H1 (cell line): ENCODE data around the gene MYNN. TPM values are rescaled to one million over a fixed set of nuclear protein-coding genes. Genes with fewer than 3 reads are reported as not detected.

Experiments used
- BCL11A ChIP-seq, 2 experiments: IDR thresholded peaks; one replicate each; pipeline ENCODE4 v1.6.1; 2011; ENCODE audit warnings: low read depth in 2 of 2, low read length in 2 of 2, mild to moderate bottlenecking in 2 of 2
- KDM1A ChIP-seq: fragments of 200-600, 300-600 bp; sonication (generic); IDR thresholded peaks from 2 replicates; pipeline ENCODE4 v1.7.1; 2016; ENCODE audit warnings: mild to moderate bottlenecking, low read length, borderline replicate concordance
- SP2 ChIP-seq: IDR thresholded peaks from 2 replicates; pipeline ENCODE4 v1.6.1; 2012; ENCODE audit warnings: mild to moderate bottlenecking, low read length, inconsistent platforms
- YY1 ChIP-seq: IDR thresholded peaks from 2 replicates; pipeline ENCODE4 v1.6.1; 2011; ENCODE audit warnings: low read depth, mild to moderate bottlenecking, low read length
- polyA plus RNA-seq, 7 experiments: library from polyadenylated mRNA; depleted of rRNA in 3 of 7; stranded (reverse) in 5 of 7; unstranded in 2 of 7; fragments of >200 nt in 5 of 7; fragments of 200-250 nt in 2 of 7; gene quantifications; 1 replicate in 5 of 7; 2 replicates in 1 of 7; 4 replicates in 1 of 7; pipeline versions ENCODE4 v1.2.1 to v1.2.3, GENCODE V29; 2011 to 2013; ENCODE audit warnings: missing spikeins in 2 of 7, mixed read lengths in 2 of 7
- total RNA-seq: library from RNA; stranded (reverse); fragmentation: NEBNext Ultra II Directional; extraction: Animal tissue kit (Norgen Biotek cat#: 25700); gene quantifications from 2 replicates; pipeline ENCODE4 v1.2.1, GENCODE V29; 2021
- TF ChIP-seq, protein P1 (sequence below): IDR thresholded peaks from 2 replicates; pipeline ENCODE4 v1.6.1; 2011; ENCODE audit warnings: low read length, improper control_type of control experiment

MYNN gene
- total and polyA plus RNA-seq, 2 of the 8 experiments (the other 6 are each of a cell fraction or from before 2014, with no cell fraction given): 7.3 to 15.2 TPM

DNA sequence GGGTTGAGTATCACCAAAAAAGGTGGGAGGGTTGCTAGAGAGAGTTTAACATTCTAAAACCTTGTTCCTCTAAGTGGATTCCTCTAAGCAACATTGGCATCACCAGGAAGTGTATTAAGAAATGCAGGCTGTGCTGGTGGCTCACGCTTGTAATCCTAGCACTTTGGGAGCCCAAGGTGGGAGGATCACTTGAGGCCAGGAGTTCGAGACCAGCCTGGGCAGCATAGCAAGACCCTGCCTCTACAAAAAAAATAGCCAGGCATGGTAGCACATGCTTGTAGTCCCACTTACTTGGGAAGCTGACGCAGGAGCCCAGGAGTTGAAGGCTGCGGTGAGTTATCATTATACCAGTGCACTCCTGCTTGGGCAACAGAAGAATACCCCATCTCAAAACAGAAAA is 4.6 kb downstream of the MYNN start (continued):
- TF ChIP-seq, protein P1, sequence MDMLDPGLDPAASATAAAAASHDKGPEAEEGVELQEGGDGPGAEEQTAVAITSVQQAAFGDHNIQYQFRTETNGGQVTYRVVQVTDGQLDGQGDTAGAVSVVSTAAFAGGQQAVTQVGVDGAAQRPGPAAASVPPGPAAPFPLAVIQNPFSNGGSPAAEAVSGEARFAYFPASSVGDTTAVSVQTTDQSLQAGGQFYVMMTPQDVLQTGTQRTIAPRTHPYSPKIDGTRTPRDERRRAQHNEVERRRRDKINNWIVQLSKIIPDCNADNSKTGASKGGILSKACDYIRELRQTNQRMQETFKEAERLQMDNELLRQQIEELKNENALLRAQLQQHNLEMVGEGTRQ: no peak
- TF ChIP-seq BCL11A (IDR thresholded peaks at IDR 0.05; ENCODE audit: low read depth in 2 of 2, low read length in 2 of 2) (no peak), SP2 (no peak), KDM1A (no peak), YY1 (no peak)
